ENCODE results near the gene AOC2. TPM values are rescaled to one million over a fixed set of nuclear protein-coding genes. Genes with fewer than 3 reads are reported as not detected.
A peak's percentile ranks its signal among the peaks of the same experiment; 100 is the strongest.

AOC2 gene
- total and polyA plus RNA-seq, 2 of the 13 experiments (the other 11 are each of a cell fraction or from before 2014, with no cell fraction given), result 1.2 to 3.3 TPM

- TF ChIP-seq THRA (CRISPR knock-in tag; IDR thresholded peaks at IDR 0.05; ENCODE audit: borderline replicate concordance) (peak; percentile 79; the same call in 1 of the 2 replicates), ZFP90 (CRISPR knock-in tag; IDR thresholded peaks at IDR 0.05; ENCODE audit: borderline replicate concordance) (peak; percentile 90), DZIP1 (CRISPR knock-in tag; IDR thresholded peaks at IDR 0.05) (peak; percentile 98), NFE2L1 (CRISPR knock-in tag; IDR thresholded peaks at IDR 0.05; ENCODE audit: borderline replicate concordance) (no peak), SUZ12 (IDR thresholded peaks at IDR 0.05; ENCODE audit: low read depth, low read length) (no peak), IRX3 (CRISPR knock-in tag; IDR thresholded peaks at IDR 0.05; ENCODE audit: borderline replicate concordance, low read depth) (no peak), NKX3-1 (CRISPR knock-in tag; IDR thresholded peaks at IDR 0.05) (peak; percentile 63; the same call in 1 of the 2 replicates), DMAP1 (CRISPR knock-in tag; IDR thresholded peaks at IDR 0.05) (peak; percentile 100), HOXA3 (CRISPR knock-in tag; IDR thresholded peaks at IDR 0.05) (peak; percentile 98), CSRNP2 (CRISPR knock-in tag; conservative IDR thresholded peaks at IDR 0.05; ENCODE audit: low read depth) (peak; percentile 66; the same call in 1 of the 2 replicates), DNMT3B (CRISPR knock-in tag; conservative IDR thresholded peaks at IDR 0.05) (peak; percentile 93; the same call in 1 of the 2 replicates), ZNF720 (CRISPR knock-in tag; IDR thresholded peaks at IDR 0.05) (no peak), CEBPZ (IDR thresholded peaks at IDR 0.05; ENCODE audit: low read length) (no peak), MLLT10 (CRISPR knock-in tag; IDR thresholded peaks at IDR 0.05) (no peak), SCMH1 (CRISPR knock-in tag; IDR thresholded peaks at IDR 0.05; ENCODE audit: borderline replicate concordance) (no peak), SALL2 (CRISPR knock-in tag; IDR thresholded peaks at IDR 0.05) (peak; percentile 99)
- TF ChIP-seq, protein P1, sequence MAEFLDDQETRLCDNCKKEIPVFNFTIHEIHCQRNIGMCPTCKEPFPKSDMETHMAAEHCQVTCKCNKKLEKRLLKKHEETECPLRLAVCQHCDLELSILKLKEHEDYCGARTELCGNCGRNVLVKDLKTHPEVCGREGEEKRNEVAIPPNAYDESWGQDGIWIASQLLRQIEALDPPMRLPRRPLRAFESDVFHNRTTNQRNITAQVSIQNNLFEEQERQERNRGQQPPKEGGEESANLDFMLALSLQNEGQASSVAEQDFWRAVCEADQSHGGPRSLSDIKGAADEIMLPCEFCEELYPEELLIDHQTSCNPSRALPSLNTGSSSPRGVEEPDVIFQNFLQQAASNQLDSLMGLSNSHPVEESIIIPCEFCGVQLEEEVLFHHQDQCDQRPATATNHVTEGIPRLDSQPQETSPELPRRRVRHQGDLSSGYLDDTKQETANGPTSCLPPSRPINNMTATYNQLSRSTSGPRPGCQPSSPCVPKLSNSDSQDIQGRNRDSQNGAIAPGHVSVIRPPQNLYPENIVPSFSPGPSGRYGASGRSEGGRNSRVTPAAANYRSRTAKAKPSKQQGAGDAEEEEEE (CRISPR knock-in tag; IDR thresholded peaks at IDR 0.05; ENCODE audit: borderline replicate concordance), result no peak
Observed at GRCh38 chr17:42832934-42833766, 11.2 kb upstream of the AOC2 start, which contains the start of gene PSME3 (continued).

Measured in HepG2 (cell line).